PC-9 (cell line): ENCODE data around the gene HLA-DMB. TPM values are rescaled to one million over a fixed set of nuclear protein-coding genes. Genes with fewer than 3 reads are reported as not detected.

Source experiments
- BruUV-seq: library from RNA; stranded (reverse); fragments of 400-500 nt; replicated peaks from 2 replicates; lab custom pipeline; 2021; lab: Mats Ljungman, UMichigan
- CTCF ChIA-PET: fragments of 300-600 bp; sonication (Branson Sonifier 250); formaldehyde crosslinking; loops from one replicate; lab custom pipeline; 2022; ENCODE audit warnings: antibody characterized with exemption; lab: Charles Lee
- POLR2A ChIA-PET: fragments of 300-600 bp; sonication (Branson Sonifier 250); formaldehyde crosslinking; loops from one replicate; lab custom pipeline; 2022; ENCODE audit warnings: antibody characterized with exemption; ENCODE audit not compliant: unreplicated experiment; lab: Charles Lee
- DNase-seq, 2 experiments: peaks; one replicate each; pipeline versions ENCODE4 v3.0.0 to v3.0.0-alpha.2; 2015 to 2022; ENCODE audit warnings: mixed read lengths in 1 of 2
- H2AFZ ChIP-seq: fragments of 200-600 bp; sonication (generic); 2 replicates; pipeline ENCODE4 v1.8.1; 2017; ENCODE audit warnings: antibody characterized with exemption
- H3F3A ChIP-seq: fragments of 200-600 bp; sonication (generic); 2 replicates; pipeline ENCODE4 v1.8.1; 2017; ENCODE audit warnings: antibody characterized with exemption, mild to moderate bottlenecking, low read depth; ENCODE audit not compliant: insufficient read depth
- H3K27ac ChIP-seq: fragments of 200-600 bp; sonication (generic); 2 replicates; pipeline ENCODE4 v1.6.1; 2016; ENCODE audit warnings: mixed run types
- H3K27me3 ChIP-seq: fragments of 200-600 bp; sonication (generic); 2 replicates; pipeline ENCODE4 v1.6.1; 2016; ENCODE audit warnings: low read depth, mixed run types; ENCODE audit not compliant: insufficient read depth
- H3K36me3 ChIP-seq: fragments of 200-600 bp; sonication (generic); 2 replicates; pipeline ENCODE4 v1.6.1; 2016; ENCODE audit warnings: low read depth, mixed run types
- H3K4me1 ChIP-seq: fragments of 200-600 bp; sonication (generic); replicated peaks from 2 replicates; pipeline ENCODE4 v1.6.1; 2016; ENCODE audit warnings: mixed run types; ENCODE audit not compliant: insufficient read depth
- H3K4me2 ChIP-seq: fragments of 200-600 bp; sonication (generic); 2 replicates; pipeline ENCODE4 v1.6.1; 2017; ENCODE audit warnings: mixed run types
- H3K4me3 ChIP-seq: fragments of 200-600 bp; sonication (generic); 2 replicates; pipeline ENCODE4 v1.6.1; 2016; ENCODE audit warnings: mixed run types
- H3K79me2 ChIP-seq: fragments of 200-600 bp; sonication (generic); 2 replicates; pipeline ENCODE4 v1.6.1; 2017; ENCODE audit warnings: low read depth, mixed run types
- H3K9me2 ChIP-seq: fragments of 200-600 bp; sonication (generic); 2 replicates; pipeline ENCODE4 v1.8.1; 2017; ENCODE audit warnings: mild to moderate bottlenecking; ENCODE audit not compliant: insufficient read depth
- H3K9me3 ChIP-seq: fragments of 200-600 bp; sonication (generic); 2 replicates; pipeline ENCODE4 v1.8.1; 2016; ENCODE audit warnings: low read depth; ENCODE audit not compliant: insufficient read depth
- H4K20me1 ChIP-seq: fragments of 200-600 bp; sonication (generic); 2 replicates; pipeline ENCODE4 v1.8.1; 2017; ENCODE audit not compliant: insufficient read depth
- CTCF ChIP-seq: fragments of 200-600 bp; sonication (generic); conservative IDR thresholded peaks from 2 replicates; pipeline ENCODE4 v1.6.1; 2017; ENCODE audit warnings: mixed run types, antibody characterized with exemption, mild to moderate bottlenecking, moderate library complexity
- EZH2 ChIP-seq: fragments of 200-600 bp; sonication (generic); IDR thresholded peaks from 2 replicates; pipeline ENCODE4 v1.8.0; 2017; ENCODE audit warnings: antibody characterized with exemption, low read depth
- intact Hi-C: fragments of 100-400 bp; cut with micrococcal nuclease; formaldehyde crosslinking; loops from one replicate; pipeline ENCODE4 v1.10.0; 2022; ENCODE audit not compliant: unreplicated experiment
- total RNA-seq: library from RNA; stranded (reverse); gene quantifications from 2 replicates; pipeline ENCODE4 v1.2.3, GENCODE V29; 2021

HLA-DMB gene
- total RNA-seq, 1 experiment from 2014 or later, result 1.1 TPM

GRCh38 chr6:32977953-32978324 lies 37.1 kb upstream of the HLA-DMB start:
- no peak overlapping the region for H2AFZ ChIP-seq
- H3K79me2 ChIP-seq, result peaks cover 66% of the 10 kb centered on the region
- H4K20me1 ChIP-seq, result peaks cover 98% of the 10 kb centered on the region
- BruUV-seq, result no TSS peak
- DNase-seq, result no peak
- ChIA-PET CTCF (no interaction called here), POLR2A (interaction anchor here (0.5 kb wide), 1 partner anchor 10 kb away, joined by 3 read pairs; the partner anchor contains the start of gene BRD2)
- H3K27ac ChIP-seq, result no peak overlapping the region
- TF ChIP-seq EZH2, result no peak
- TF ChIP-seq CTCF, result no peak
- H3K4me2 ChIP-seq, result no peak overlapping the region
- H3K36me3 ChIP-seq, result peaks cover 80% of the 10 kb centered on the region
- H3K9me2 ChIP-seq, result no peaks in the 10 kb centered on the region
- H3K9me3 ChIP-seq, result no peaks in the 10 kb centered on the region
- peaks cover 99% of the 10 kb centered on the region for H3F3A ChIP-seq
- no peaks in the 10 kb centered on the region for H3K27me3 ChIP-seq
- intact Hi-C loops, result loop anchor here (10.0 kb wide), 2 partner anchors 783 to 1153 kb away; partner anchors contain the start of genes GPSM3, HSPA1B and PBX2
- no peak overlapping the region for H3K4me3 ChIP-seq
- peaks cover 20% of the 10 kb centered on the region for H3K4me1 ChIP-seq

- no peak overlapping the region for H2AFZ ChIP-seq
- H3K4me1 ChIP-seq, result peaks cover 20% of the 10 kb centered on the region
- peaks cover 72% of the 10 kb centered on the region for H3K79me2 ChIP-seq
- H3K27me3 ChIP-seq, result no peaks in the 10 kb centered on the region
- H3F3A ChIP-seq, result peaks cover 99% of the 10 kb centered on the region
- H3K9me3 ChIP-seq, result no peaks in the 10 kb centered on the region
- no peaks in the 10 kb centered on the region for H3K9me2 ChIP-seq
- TF ChIP-seq CTCF, result no peak
- no peak for TF ChIP-seq EZH2
- H3K4me3 ChIP-seq, result no peak overlapping the region
- POLR2A ChIA-PET, result interaction anchor here (0.5 kb wide), 1 partner anchor 9 kb away, joined by 3 read pairs; the partner anchor contains the start of gene BRD2
- BruUV-seq, result no TSS peak
- peaks cover 100% of the 10 kb centered on the region for H4K20me1 ChIP-seq
- H3K4me2 ChIP-seq, result no peak overlapping the region
- no peak for DNase-seq
- H3K36me3 ChIP-seq, result peaks cover 85% of the 10 kb centered on the region
- no peak overlapping the region for H3K27ac ChIP-seq
- CTCF ChIA-PET, result no interaction called here
- intact Hi-C loops, result loop anchor here (10.0 kb wide), 2 partner anchors 783 to 1153 kb away; partner anchors contain the start of genes GPSM3, HSPA1B and PBX2
Observed at GRCh38 chr6:32977272-32977952, 36.6 kb upstream of the HLA-DMB start.

- CTCF ChIA-PET, result no interaction called here
- POLR2A ChIA-PET, result no interaction called here
- H3K36me3 ChIP-seq, result peaks cover 88% of the 10 kb centered on the region
- BruUV-seq, result no TSS peak
- DNase-seq, result no peak
- H3K27me3 ChIP-seq, result no peaks in the 10 kb centered on the region
- peaks cover 20% of the 10 kb centered on the region for H3K4me1 ChIP-seq
- peaks cover 76% of the 10 kb centered on the region for H3K79me2 ChIP-seq
- H3K9me3 ChIP-seq, result no peaks in the 10 kb centered on the region
- no peak overlapping the region for H2AFZ ChIP-seq
- no peak overlapping the region for H3K27ac ChIP-seq
- H3K9me2 ChIP-seq, result no peaks in the 10 kb centered on the region
- H4K20me1 ChIP-seq, result peaks cover 92% of the 10 kb centered on the region
- H3K4me3 ChIP-seq, result no peak overlapping the region
- peak overlapping the region; percentile 18; the same call in 1 of the 2 replicates for H3K4me2 ChIP-seq
- intact Hi-C loops, result loop anchor here (10.0 kb wide), 2 partner anchors 782 to 1152 kb away; partner anchors contain the start of genes GPSM3, HSPA1B and PBX2
- TF ChIP-seq CTCF (no peak), EZH2 (no peak)
- peaks cover 93% of the 10 kb centered on the region for H3F3A ChIP-seq
Observed at GRCh38 chr6:32976334-32977069, 35.7 kb upstream of the HLA-DMB start.
